Left ventricle myocardium inferior (tissue), 1 donor: ENCODE measurements around the gene PCNX1. TPM values are rescaled to one million over a fixed set of nuclear protein-coding genes. Genes with fewer than 3 reads are reported as not detected.
A peak's percentile ranks its signal among the peaks of the same experiment; 100 is the strongest.

Experiments
- DNase-seq: peaks from one replicate; pipeline ENCODE4 v3.0.0-alpha.2; 2020
- H3K27ac ChIP-seq: fragments of 200-600 bp; replicated peaks from 2 replicates; pipeline ENCODE4 v1.8.0; 2021
- H3K27me3 ChIP-seq: fragments of 200-600 bp; 2 replicates; pipeline ENCODE4 v1.8.0; 2021; ENCODE audit warnings: low read depth
- H3K36me3 ChIP-seq: fragments of 200-600 bp; 2 replicates; pipeline ENCODE4 v1.8.0; 2021
- H3K4me1 ChIP-seq: fragments of 200-600 bp; 2 replicates; pipeline ENCODE4 v1.8.0; 2021
- H3K4me3 ChIP-seq: fragments of 200-600 bp; 2 replicates; pipeline ENCODE4 v1.8.0; 2021; ENCODE audit warnings: mild to moderate bottlenecking, moderate library complexity
- H3K9me3 ChIP-seq: fragments of 200-600 bp; replicated peaks from 2 replicates; pipeline ENCODE4 v1.8.0; 2021
- intact Hi-C: fragments of 100-400 bp; cut with micrococcal nuclease; formaldehyde crosslinking; loops from one replicate; pipeline ENCODE4 v1.11.0; 2022
- total RNA-seq: library from RNA; stranded (reverse); fragmentation: NEBNext Ultra II Directional; extraction: Animal tissue kit (Norgen Biotek cat#: 25700); gene quantifications from one replicate; pipeline ENCODE4 v1.2.1, GENCODE V29; 2021
- TF ChIP-seq, protein P1 (sequence below): fragments of 200-600 bp; IDR thresholded peaks from 2 replicates; pipeline ENCODE4 v1.8.0; 2021; ENCODE audit warnings: antibody characterized with exemption, mild to moderate bottlenecking, borderline replicate concordance
- donor health status: DM: no; HTN: yes; CAD: no; lungs with severe emphysema.

Gene PCNX1
- total RNA-seq, 1 donor from 2014 or later, result 35.2 TPM

GRCh38 chr14:71138448-71139293, 231.4 kb downstream of the PCNX1 start:
- TF ChIP-seq, protein P1, sequence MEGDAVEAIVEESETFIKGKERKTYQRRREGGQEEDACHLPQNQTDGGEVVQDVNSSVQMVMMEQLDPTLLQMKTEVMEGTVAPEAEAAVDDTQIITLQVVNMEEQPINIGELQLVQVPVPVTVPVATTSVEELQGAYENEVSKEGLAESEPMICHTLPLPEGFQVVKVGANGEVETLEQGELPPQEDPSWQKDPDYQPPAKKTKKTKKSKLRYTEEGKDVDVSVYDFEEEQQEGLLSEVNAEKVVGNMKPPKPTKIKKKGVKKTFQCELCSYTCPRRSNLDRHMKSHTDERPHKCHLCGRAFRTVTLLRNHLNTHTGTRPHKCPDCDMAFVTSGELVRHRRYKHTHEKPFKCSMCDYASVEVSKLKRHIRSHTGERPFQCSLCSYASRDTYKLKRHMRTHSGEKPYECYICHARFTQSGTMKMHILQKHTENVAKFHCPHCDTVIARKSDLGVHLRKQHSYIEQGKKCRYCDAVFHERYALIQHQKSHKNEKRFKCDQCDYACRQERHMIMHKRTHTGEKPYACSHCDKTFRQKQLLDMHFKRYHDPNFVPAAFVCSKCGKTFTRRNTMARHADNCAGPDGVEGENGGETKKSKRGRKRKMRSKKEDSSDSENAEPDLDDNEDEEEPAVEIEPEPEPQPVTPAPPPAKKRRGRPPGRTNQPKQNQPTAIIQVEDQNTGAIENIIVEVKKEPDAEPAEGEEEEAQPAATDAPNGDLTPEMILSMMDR, result peak; percentile 95
- peaks cover 5% of the 10 kb centered on the region for H3K4me1 ChIP-seq
- DNase-seq, result peak; percentile 37
- H3K27me3 ChIP-seq, result no peaks in the 10 kb centered on the region
- no peak overlapping the region for H3K27ac ChIP-seq
- no peak overlapping the region for H3K4me3 ChIP-seq
- no peaks in the 10 kb centered on the region for H3K36me3 ChIP-seq
- intact Hi-C loops, result loop anchor here (5.0 kb wide), 1 partner anchor 614 kb away; no protein-coding TSS in a partner anchor
- H3K9me3 ChIP-seq, result peaks cover 9% of the 10 kb centered on the region

DNA sequence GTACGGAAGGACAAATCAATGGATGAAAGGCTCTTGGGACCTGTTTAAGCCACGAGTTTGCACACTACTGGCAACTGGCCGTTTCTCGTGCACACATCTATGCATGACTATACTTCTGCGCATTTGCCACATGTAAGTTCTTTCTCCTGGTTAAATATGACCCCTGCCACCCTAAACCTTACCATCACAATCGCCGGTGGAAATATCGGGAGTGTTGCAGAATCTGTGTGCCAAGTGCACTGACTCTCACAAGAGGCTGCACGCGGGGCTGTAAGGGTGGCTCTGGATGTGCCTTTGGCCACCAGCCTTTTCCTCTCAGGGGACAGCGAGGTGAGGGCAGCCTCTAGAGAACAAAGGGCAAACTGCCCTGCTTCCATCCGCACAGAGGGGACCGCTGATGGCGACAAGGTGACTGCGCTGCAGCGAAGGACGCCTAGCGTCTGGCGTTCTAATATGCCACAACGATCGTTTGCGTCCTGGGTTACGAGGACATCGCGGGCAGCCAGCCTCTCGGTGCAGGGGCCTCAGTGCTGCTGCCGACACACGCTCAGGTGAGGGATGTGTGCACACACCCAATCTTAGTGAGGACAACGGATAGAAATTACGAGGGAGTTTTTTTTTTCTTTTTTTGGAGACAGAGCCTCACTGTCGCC, 232.2 kb downstream of the PCNX1 start:
- Histone ChIP-seq H3K36me3 (no peaks in the 10 kb centered on the region), H3K27me3 (no peaks in the 10 kb centered on the region), H3K4me3 (no peak overlapping the region), H3K27ac (no peak overlapping the region), H3K4me1 (peaks cover 5% of the 10 kb centered on the region), H3K9me3 (peaks cover 9% of the 10 kb centered on the region)
- DNase-seq, result no peak
- intact Hi-C loops, result loop anchor here (5.0 kb wide), 1 partner anchor 613 kb away; no protein-coding TSS in a partner anchor
- TF ChIP-seq, protein P1, result no peak

GRCh38 chr14:71140157-71140556, 232.9 kb downstream of the PCNX1 start:
- intact Hi-C loops, result no loop called here
- Histone ChIP-seq H3K27me3 (no peaks in the 10 kb centered on the region), H3K4me1 (peaks cover 5% of the 10 kb centered on the region), H3K27ac (no peak overlapping the region), H3K4me3 (no peak overlapping the region), H3K9me3 (peaks cover 9% of the 10 kb centered on the region), H3K36me3 (no peaks in the 10 kb centered on the region)
- TF ChIP-seq, protein P1, result no peak
- no peak for DNase-seq

GRCh38 chr14:71141701-71142374, 234.6 kb downstream of the PCNX1 start:
- TF ChIP-seq, protein P1, result no peak
- H3K36me3 ChIP-seq, result no peaks in the 10 kb centered on the region
- no peaks in the 10 kb centered on the region for H3K27me3 ChIP-seq
- no peak overlapping the region for H3K4me3 ChIP-seq
- intact Hi-C loops, result no loop called here
- no peak overlapping the region for H3K27ac ChIP-seq
- peaks cover 5% of the 10 kb centered on the region for H3K4me1 ChIP-seq
- DNase-seq, result no peak
- H3K9me3 ChIP-seq, result peaks cover 3% of the 10 kb centered on the region

DNA sequence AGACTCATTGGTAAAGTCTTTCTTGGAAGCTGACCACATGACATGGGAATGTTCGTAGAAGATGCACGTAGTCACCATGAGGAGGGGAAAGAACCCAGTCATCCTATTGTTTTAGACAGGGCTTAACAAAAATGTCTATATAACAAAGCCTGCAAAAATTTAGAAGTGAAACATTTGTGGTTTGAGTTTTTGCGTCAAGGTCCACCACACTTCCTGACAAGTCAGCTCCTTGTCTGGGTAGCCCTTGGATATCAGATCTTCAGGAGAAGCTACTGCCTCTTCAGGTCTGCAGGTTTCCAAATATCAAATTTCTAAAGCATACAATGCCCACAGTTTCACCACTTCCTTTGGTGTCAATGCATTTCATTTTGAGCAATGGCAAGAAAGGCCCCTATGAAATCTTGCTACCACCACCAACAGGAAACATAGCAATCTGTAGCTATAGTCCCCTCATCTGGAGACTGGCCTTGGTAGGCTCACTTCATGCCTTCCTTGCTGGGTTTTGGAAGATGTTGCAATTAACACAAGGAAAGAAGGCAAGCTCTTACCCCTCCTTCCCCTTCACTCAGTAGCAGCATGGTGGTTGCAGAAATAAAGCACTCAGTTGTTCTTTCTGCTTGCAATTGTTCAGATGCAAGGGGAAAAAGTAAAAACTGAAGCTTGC, 235.2 kb downstream of the PCNX1 start:
- TF ChIP-seq, protein P1, result no peak
- H3K9me3 ChIP-seq, result no peaks in the 10 kb centered on the region
- no peak for DNase-seq
- H3K27ac ChIP-seq, result no peak overlapping the region
- H3K4me3 ChIP-seq, result no peak overlapping the region
- intact Hi-C loops, result no loop called here
- no peaks in the 10 kb centered on the region for H3K27me3 ChIP-seq
- no peaks in the 10 kb centered on the region for H3K36me3 ChIP-seq
- peaks cover 5% of the 10 kb centered on the region for H3K4me1 ChIP-seq
